Motor neuron (in vitro differentiated cells): ENCODE data around the gene FOXK1. TPM values are rescaled to one million over a fixed set of nuclear protein-coding genes. Genes with fewer than 3 reads are reported as not detected.
"Not testable (repeated sequence)": the region's sequence is repeated elsewhere in the genome, so short reads cannot be mapped to it uniquely, and the experiment has no call there.

Experiments used
- ATAC-seq, 8 experiments: fragments of 200-7000 bp; cut with Tn5 transposase; replicated peaks in 6 of 8; 2 replicates each; pipeline ENCODE4 v1.8.0; 2021; ENCODE audit warnings: mild to moderate bottlenecking in 8 of 8, moderate library complexity in 8 of 8
- H3K27ac ChIP-seq, 2 donors: fragments of 250-450 bp; sonication (Bioruptor Pico); 2 replicates each; pipeline ENCODE4 v1.9.0; 2021; ENCODE audit warnings: antibody characterized with exemption in 2 of 2, mild to moderate bottlenecking in 2 of 2, moderate library complexity in 1 of 2
- H3K4me1 ChIP-seq, 2 donors: fragments of 250-450 bp; sonication (Bioruptor Pico); replicated peaks in 1 of 2; 2 replicates each; pipeline ENCODE4 v1.6.1; 2021; ENCODE audit warnings: antibody characterized with exemption in 2 of 2, mild to moderate bottlenecking in 2 of 2, moderate library complexity in 1 of 2
- H3K4me3 ChIP-seq, 5 donors: fragments of 250-450 bp; sonication (Bioruptor Pico); 2 replicates each; pipeline ENCODE4 v1.9.0; 2021; ENCODE audit warnings: antibody characterized with exemption in 5 of 5, mild to moderate bottlenecking in 5 of 5, moderate library complexity in 4 of 5
- WGBS, 10 experiments: fragments of 450-650 bp; shearing (Covaris generic); methylation state at CpG; one replicate each; pipeline ENCODE4 v1.0.0; 2022; 5-methylcytosine and 5-hydroxymethylcytosine counted together
- in situ Hi-C, 9 experiments: fragments of 400-800 bp; cut with MboI; loops; one replicate each; pipeline ENCODE4 v1.15.0; 2021; ENCODE audit warnings: low sequenced_read_pairs in 9 of 9, low pct_unique_long_range_greater_than_20kb in 2 of 9; ENCODE audit not compliant: unreplicated experiment in 9 of 9
- total RNA-seq, 8 experiments: library from RNA; unstranded; fragments of 300-600 nt; gene quantifications; 2 replicates each; pipeline versions ENCODE4 v1.2.3 to v1.2.4, GENCODE V29; 2022

The FOXK1 gene
- total RNA-seq, 8 experiments from 2014 or later, result 14.8 to 61.7 (median 24.5) TPM

GRCh38 chr7:4690953-4691856 is 9.1 kb downstream of the FOXK1 start:
- Histone ChIP-seq H3K4me3 (no peak overlapping the region), H3K4me1 (peaks cover 22 to 38% of the 10 kb centered on the region in 2 donors), H3K27ac (no peak overlapping the region)
- 16 to 92% (median 74%) methylated on average over 2 to 19 of the region's 23 CpGs; no CpG with 5 or more reads in 1 of the 10 experiments for WGBS, 10 experiments
- peak in 5 of 8 experiments; percentile 26 to 59 (median 43) for ATAC-seq
- in situ Hi-C loops, result no loop called here

DNA sequence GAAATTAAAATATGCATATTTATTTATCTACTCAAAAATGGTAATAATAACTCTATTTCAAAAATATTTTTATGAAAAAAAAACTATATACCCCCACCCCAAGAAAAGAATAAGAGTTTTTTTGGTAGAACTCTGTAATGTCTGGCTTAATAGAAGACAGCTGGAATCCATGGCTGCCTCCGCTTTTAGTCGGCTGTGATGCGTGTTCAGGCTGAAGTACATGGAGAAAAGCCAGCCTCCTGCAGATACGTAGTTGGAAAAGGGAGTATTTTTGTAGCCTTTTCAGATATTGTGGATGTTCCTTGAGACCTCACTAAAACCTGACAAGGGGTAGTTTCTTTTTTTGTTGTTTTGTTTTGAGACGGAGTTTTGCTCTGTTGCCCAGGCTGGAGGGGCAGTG is 10.0 kb downstream of the FOXK1 start:
- H3K4me3 ChIP-seq, result no peak overlapping the region
- H3K27ac ChIP-seq, result no peak overlapping the region
- H3K4me1 ChIP-seq, result peaks cover 22 to 38% of the 10 kb centered on the region in 2 donors
- 12 to 100% (median 95%) methylated on average over 1 to 5 of the region's 5 CpGs for WGBS, 10 experiments
- no peak for ATAC-seq
- in situ Hi-C loops, result no loop called here

- ATAC-seq, H3K27ac ChIP-seq, in situ Hi-C loops, H3K4me3 ChIP-seq: not testable (repeated sequence)
- WGBS, 10 experiments, result 51 to 100% (median 94%) methylated on average over 2 to 4 of the region's 5 CpGs; no CpG with 5 or more reads in 3 of the 10 experiments
- peaks cover 22 to 38% of the 10 kb centered on the region in 2 donors for H3K4me1 ChIP-seq
These were observed 10.5 kb downstream of the FOXK1 start for GRCh38 chr7:4692622-4693021.

- Histone ChIP-seq H3K27ac (peak overlapping the region in 1 of 2 donors; percentile 56), H3K4me3 (no peak overlapping the region), H3K4me1 (peaks cover 22 to 38% of the 10 kb centered on the region in 2 donors)
- in situ Hi-C loops, result no loop called here
- ATAC-seq, result no peak
- WGBS, 10 experiments, result 30 to 100% (median 86%) methylated on average over 1 to 2 of the region's 2 CpGs; no CpG with 5 or more reads in 2 of the 10 experiments
These were observed 11.1 kb downstream of the FOXK1 start for GRCh38 chr7:4693152-4693551.

DNA sequence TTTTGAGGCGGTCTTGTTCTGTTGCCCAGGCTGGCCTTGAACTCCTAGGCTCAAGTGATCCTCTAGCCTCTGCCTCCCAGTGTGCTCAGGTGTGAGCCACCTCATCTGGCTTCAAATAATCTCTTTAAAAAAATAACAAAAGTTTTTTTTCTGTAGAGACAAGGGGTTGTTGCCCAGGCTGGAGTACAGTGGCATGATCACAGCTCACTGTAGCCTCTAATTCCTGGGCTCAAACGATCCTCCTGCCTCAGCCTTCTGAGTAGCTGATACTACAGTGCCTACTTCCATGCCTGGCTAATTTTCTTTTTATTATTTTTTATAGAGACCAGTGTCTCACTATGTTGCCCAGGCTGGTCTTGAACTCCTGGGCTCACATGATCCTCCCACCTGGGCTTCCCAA is 11.7 kb downstream of the FOXK1 start:
- H3K4me3 ChIP-seq, result no peak overlapping the region
- in situ Hi-C loops, result no loop called here
- WGBS, 10 experiments, result 77 to 100% (median 86%) methylated on average over 1 to 2 of the region's 2 CpGs; no CpG with 5 or more reads in 5 of the 10 experiments
- peak overlapping the region in 1 of 2 donors; percentile 56 for H3K27ac ChIP-seq
- no peak for ATAC-seq
- H3K4me1 ChIP-seq, result peaks cover 22 to 38% of the 10 kb centered on the region in 2 donors

DNA sequence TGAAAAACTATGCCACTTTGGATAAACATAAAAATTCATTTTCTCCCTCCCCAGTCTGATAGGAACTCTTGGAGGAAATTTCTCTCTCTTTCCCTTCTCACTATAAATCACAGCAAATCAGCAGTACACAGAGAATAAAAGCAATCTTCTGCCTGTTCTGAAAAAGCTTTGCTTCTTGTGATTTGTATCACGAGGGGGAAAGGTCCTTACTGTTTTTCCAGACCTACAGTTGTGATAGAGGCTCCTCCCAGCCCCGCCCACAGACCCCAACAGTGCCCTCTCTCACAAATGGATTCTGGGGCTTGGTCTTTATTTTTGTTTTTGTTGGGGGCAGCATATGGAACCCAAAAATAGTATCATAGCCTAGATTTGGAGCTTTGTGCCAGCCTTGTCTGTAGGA is 12.2 kb downstream of the FOXK1 start:
- in situ Hi-C loops, result no loop called here
- Histone ChIP-seq H3K4me3 (no peak overlapping the region), H3K4me1 (peaks cover 22 to 38% of the 10 kb centered on the region in 2 donors), H3K27ac (peak overlapping the region in 1 of 2 donors; percentile 10)
- 50 to 86% (median 58%) methylated on average over 2 of the region's 2 CpGs; no CpG with 5 or more reads in 6 of the 10 experiments for WGBS, 10 experiments
- ATAC-seq, result peak in 5 of 8 experiments; percentile 18 to 67 (median 56)

DNA sequence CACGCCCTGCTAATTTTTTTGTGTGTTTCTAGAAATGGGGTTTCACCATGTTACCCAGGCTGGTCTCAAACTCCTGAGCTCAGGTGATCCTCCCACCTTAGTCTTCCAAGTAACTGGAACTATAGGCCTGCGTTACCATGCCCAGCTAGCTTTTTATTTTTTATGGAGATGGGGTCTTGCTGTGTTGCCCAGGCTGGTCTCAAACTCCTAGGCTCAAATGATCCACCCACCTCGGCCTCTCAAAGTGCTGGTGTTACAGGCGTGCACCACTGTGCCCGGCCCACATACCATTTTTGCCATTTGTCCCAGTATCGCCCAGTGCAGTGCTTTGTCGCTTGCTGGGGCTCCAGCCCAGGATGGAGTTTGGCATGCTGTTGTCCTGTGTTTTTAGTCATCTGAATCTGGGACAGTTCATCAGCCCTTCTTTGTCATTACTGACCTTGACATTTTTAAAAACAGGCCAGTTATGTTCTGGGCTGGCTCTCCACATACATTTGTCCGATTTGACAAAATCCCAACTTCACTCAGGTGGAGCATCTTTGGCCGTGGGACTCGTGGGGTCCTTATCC is 16.7 kb downstream of the FOXK1 start:
- peaks cover 15 to 24% of the 10 kb centered on the region in 2 donors for H3K4me1 ChIP-seq
- ATAC-seq, result no peak
- 89 to 100% (median 100%) methylated on average over 1 to 8 of the region's 10 CpGs; no CpG with 5 or more reads in 2 of the 10 experiments for WGBS, 10 experiments
- in situ Hi-C loops, result no loop called here
- H3K27ac ChIP-seq, result no peak overlapping the region
- no peak overlapping the region for H3K4me3 ChIP-seq

GRCh38 chr7:4699841-4700240 is 17.7 kb downstream of the FOXK1 start:
- in situ Hi-C loops, result no loop called here
- Histone ChIP-seq H3K4me1 (peaks cover 5 to 14% of the 10 kb centered on the region in 2 donors), H3K4me3 (no peak overlapping the region), H3K27ac (no peak overlapping the region)
- WGBS, 10 experiments, result 50 to 100% (median 69%) methylated on average over 1 to 10 of the region's 10 CpGs
- peak in 2 of 8 experiments; percentile 10 to 61 for ATAC-seq

DNA sequence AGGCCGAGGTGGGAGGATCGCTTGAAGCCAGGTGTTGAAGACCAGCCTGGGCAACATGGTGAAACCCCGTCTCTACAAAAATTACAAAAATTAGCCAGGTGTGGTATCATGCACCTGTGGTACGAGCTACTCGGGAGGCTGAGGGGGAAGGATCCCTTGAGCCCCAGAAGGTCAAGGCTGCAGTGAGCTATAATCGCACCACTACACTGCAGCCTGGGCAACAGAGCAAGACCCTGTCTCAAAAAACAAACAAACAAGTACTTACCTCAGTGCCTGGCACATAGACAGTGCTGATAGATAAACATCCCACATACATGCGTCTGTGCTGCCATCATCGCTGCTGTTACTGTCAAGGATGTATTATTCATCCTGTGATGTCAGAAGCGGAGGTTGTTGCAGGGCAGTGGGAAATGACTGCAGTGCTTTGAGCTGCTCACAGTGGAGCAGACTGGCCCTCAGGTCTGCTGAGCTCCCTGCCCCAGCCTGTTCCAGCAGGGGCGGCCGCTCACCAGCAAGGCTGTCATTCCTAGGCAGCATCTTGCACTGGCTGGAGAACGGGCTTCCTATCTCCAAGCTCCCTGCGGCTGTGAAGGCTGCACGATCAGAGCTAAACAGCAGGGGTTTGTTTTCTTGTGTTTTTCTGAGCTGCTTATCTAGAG is 18.6 kb downstream of the FOXK1 start:
- in situ Hi-C loops, result no loop called here

GRCh38 chr7:4702961-4703512 is 20.9 kb downstream of the FOXK1 start:
- peak in 2 of 8 experiments; percentile 31 to 49 for ATAC-seq
- WGBS, 10 experiments, result 100% methylated on average over 5 of the region's 20 CpGs; no CpG with 5 or more reads in 9 of the 10 experiments
- in situ Hi-C loops, result no loop called here
- Histone ChIP-seq H3K4me1 (peaks cover 28 to 32% of the 10 kb centered on the region in 2 donors), H3K4me3 (no peak overlapping the region), H3K27ac (peak overlapping the region in 1 of 2 donors; percentile 22)

More for the DNA sequence above, 18.6 kb downstream of the FOXK1 start:
- Histone ChIP-seq H3K4me1 (peaks cover 7 to 16% of the 10 kb centered on the region in 2 donors), H3K27ac (no peak overlapping the region), H3K4me3 (no peak overlapping the region)
- ATAC-seq, result peak in 7 of 8 experiments; percentile 53 to 91 (median 78)
- WGBS, 10 experiments, result 0 to 98% (median 71%) methylated on average over 1 to 8 of the region's 14 CpGs; no CpG with 5 or more reads in 3 of the 10 experiments

- in situ Hi-C loops, result no loop called here
- no peak for ATAC-seq
- 25 to 100% (median 88%) methylated on average over 1 to 9 of the region's 9 CpGs; no CpG with 5 or more reads in 5 of the 10 experiments for WGBS, 10 experiments
- peaks cover 33 to 37% of the 10 kb centered on the region in 2 donors for H3K4me1 ChIP-seq
- no peak overlapping the region for H3K27ac ChIP-seq
- no peak overlapping the region for H3K4me3 ChIP-seq
These were observed 21.4 kb downstream of the FOXK1 start for GRCh38 chr7:4703532-4703931.

- peak overlapping the region; percentile 5 to 33 (median 25) for H3K4me3 ChIP-seq
- WGBS, 10 experiments, result 0 to 83% (median 0%) methylated on average over 1 to 14 of the region's 21 CpGs; no CpG with 5 or more reads in 3 of the 10 experiments
- in situ Hi-C loops, result no loop called here
- peaks cover 45 to 47% of the 10 kb centered on the region in 2 donors for H3K4me1 ChIP-seq
- H3K27ac ChIP-seq, result peak overlapping the region; percentile 91
- ATAC-seq, result peak; percentile 29 to 55 (median 44)
These were observed 24.5 kb downstream of the FOXK1 start for GRCh38 chr7:4706384-4707216.
